Measurements from ENCODE around the gene GLIS1. TPM values are rescaled to one million over a fixed set of nuclear protein-coding genes. Genes with fewer than 3 reads are reported as not detected.

GLIS1 gene
- total and polyA plus RNA-seq, 2 donors (not counting 3 experiments of a cell fraction or from before 2014, with no cell fraction given): not detected

DNA sequence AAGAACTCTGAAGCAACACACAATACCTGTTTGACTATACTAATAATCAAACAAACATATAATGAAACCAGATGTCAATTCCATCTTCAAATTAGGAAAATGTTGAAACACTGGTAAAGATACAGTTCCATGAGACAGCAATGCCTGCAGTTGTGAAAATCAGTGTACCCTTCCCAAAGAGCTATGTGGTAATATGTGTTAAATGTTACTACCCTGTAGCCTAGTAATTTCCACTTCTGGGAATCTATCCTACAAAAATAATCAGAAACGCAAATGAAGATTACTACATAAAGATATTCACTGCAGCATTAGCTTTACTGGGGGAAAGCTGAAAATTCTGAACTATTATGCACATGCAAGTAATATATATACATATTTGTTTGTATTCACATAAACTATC is 16.9 kb downstream of the GLIS1 start:
- Histone ChIP-seq H3K4me1 (ENCODE audit: control insufficient read depth, extremely low read depth, insufficient read depth, low read length) (no peaks in the 10 kb centered on the region), H3K4me3 (replicated peaks in 1 of 3; ENCODE audit: insufficient read depth in 1 of 3, low read depth in 1 of 3, low read length in 3 of 3) (no peak overlapping the region), H3K9me1 (replicated peaks; ENCODE audit: control insufficient read depth, extremely low read depth, insufficient read depth, low read length) (no peaks in the 10 kb centered on the region), H3K36me3 (ENCODE audit: control insufficient read depth in 2 of 2, extremely low read depth in 1 of 2, insufficient read depth in 2 of 2, low read length in 2 of 2) (no peaks in the 10 kb centered on the region), H3K27ac (ENCODE audit: insufficient read depth, low read depth, low read length) (no peak overlapping the region), H3K9ac (replicated peaks; ENCODE audit: extremely low read depth, insufficient read depth, low read length) (no peak overlapping the region), H3K79me2 (ENCODE audit: control insufficient read depth, insufficient read depth, low read length) (no peaks in the 10 kb centered on the region), H3K9me3 (replicated peaks; ENCODE audit: control insufficient read depth, insufficient read depth, low read length) (no peaks in the 10 kb centered on the region), H4K20me1 (replicated peaks; ENCODE audit: control insufficient read depth, extremely low read depth, insufficient read depth, low read length) (no peaks in the 10 kb centered on the region), H3K27me3 (ENCODE audit: control insufficient read depth in 2 of 2, insufficient read depth in 2 of 2, low read length in 2 of 2) (peaks cover 13% of the 10 kb centered on the region in 2 experiments), H3K4me2 (ENCODE audit: insufficient read depth, low read length) (no peak overlapping the region), H2AFZ (ENCODE audit: low read depth, low read length) (no peak overlapping the region)
- dilution Hi-C loops (cut with MboI; ENCODE audit: extremely low pct_ligation_motif_present, low sequenced_read_pairs) (no loop called here), intact Hi-C loops (cut with micrococcal nuclease) (no loop called here)
- TF ChIP-seq, protein P1, sequence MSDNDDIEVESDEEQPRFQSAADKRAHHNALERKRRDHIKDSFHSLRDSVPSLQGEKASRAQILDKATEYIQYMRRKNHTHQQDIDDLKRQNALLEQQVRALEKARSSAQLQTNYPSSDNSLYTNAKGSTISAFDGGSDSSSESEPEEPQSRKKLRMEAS (IDR thresholded peaks at IDR 0.05; ENCODE audit: insufficient read depth, insufficient read length): no peak
- TF ChIP-seq, protein P2, sequence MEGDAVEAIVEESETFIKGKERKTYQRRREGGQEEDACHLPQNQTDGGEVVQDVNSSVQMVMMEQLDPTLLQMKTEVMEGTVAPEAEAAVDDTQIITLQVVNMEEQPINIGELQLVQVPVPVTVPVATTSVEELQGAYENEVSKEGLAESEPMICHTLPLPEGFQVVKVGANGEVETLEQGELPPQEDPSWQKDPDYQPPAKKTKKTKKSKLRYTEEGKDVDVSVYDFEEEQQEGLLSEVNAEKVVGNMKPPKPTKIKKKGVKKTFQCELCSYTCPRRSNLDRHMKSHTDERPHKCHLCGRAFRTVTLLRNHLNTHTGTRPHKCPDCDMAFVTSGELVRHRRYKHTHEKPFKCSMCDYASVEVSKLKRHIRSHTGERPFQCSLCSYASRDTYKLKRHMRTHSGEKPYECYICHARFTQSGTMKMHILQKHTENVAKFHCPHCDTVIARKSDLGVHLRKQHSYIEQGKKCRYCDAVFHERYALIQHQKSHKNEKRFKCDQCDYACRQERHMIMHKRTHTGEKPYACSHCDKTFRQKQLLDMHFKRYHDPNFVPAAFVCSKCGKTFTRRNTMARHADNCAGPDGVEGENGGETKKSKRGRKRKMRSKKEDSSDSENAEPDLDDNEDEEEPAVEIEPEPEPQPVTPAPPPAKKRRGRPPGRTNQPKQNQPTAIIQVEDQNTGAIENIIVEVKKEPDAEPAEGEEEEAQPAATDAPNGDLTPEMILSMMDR (IDR thresholded peaks at IDR 0.05; ENCODE audit: extremely low read depth in 1 of 2, insufficient read depth in 1 of 2, low read depth in 1 of 2, low read length in 2 of 2): no peak
- no peak for TF ChIP-seq EZH2 (IDR thresholded peaks at IDR 0.05; ENCODE audit: borderline replicate concordance, low read depth, low read length, severe bottlenecking)
- no peak for TF ChIP-seq GATA2 (IDR thresholded peaks at IDR 0.05; ENCODE audit: insufficient read depth, insufficient read length, low read depth, low read length)
- no peak for TF ChIP-seq JUN (IDR thresholded peaks at IDR 0.05; ENCODE audit: borderline replicate concordance, insufficient read depth, insufficient read length, low read depth)
- no peak for TF ChIP-seq POLR2AphosphoS5 (IDR thresholded peaks at IDR 0.05; ENCODE audit: insufficient read depth, low read depth, low read length)
- TF ChIP-seq POLR2A (IDR thresholded peaks at IDR 0.05; ENCODE audit: low read depth, low read length): no peak
- TF ChIP-seq FOS (IDR thresholded peaks at IDR 0.05; ENCODE audit: borderline replicate concordance, insufficient read depth, low read length): no peak
- no peak for TF ChIP-seq MYC (IDR thresholded peaks at IDR 0.05; ENCODE audit: low read depth, low read length)
- no TSS peak for BruUV-seq (replicated peaks)
- DNase-seq (ENCODE audit: low read depth, low spot score) (no peak), FAIRE-seq (no peak)
- ChIA-PET POLR2A (no interaction called here), CTCF (no interaction called here)
